Measurements from ENCODE around the gene ZC3H6.

- no peak for TF ChIP-seq EZH2phosphoT487 (conservative IDR thresholded peaks at IDR 0.05; ENCODE audit: low read length)
- TF ChIP-seq, protein P1, sequence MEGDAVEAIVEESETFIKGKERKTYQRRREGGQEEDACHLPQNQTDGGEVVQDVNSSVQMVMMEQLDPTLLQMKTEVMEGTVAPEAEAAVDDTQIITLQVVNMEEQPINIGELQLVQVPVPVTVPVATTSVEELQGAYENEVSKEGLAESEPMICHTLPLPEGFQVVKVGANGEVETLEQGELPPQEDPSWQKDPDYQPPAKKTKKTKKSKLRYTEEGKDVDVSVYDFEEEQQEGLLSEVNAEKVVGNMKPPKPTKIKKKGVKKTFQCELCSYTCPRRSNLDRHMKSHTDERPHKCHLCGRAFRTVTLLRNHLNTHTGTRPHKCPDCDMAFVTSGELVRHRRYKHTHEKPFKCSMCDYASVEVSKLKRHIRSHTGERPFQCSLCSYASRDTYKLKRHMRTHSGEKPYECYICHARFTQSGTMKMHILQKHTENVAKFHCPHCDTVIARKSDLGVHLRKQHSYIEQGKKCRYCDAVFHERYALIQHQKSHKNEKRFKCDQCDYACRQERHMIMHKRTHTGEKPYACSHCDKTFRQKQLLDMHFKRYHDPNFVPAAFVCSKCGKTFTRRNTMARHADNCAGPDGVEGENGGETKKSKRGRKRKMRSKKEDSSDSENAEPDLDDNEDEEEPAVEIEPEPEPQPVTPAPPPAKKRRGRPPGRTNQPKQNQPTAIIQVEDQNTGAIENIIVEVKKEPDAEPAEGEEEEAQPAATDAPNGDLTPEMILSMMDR (IDR thresholded peaks at IDR 0.05; ENCODE audit: insufficient read depth, low read length, poor library complexity, severe bottlenecking), result no peak
These were observed 64.6 kb downstream of the ZC3H6 start for GRCh38 chr2:112339986-112340385.
